ENCODE data around the gene NF2.

GRCh38 chr22:29638678-29639077 lies 35.2 kb downstream of the NF2 start:
- TF ChIP-seq POLR2AphosphoS5 (IDR thresholded peaks at IDR 0.05) (no peak), CTCF (IDR thresholded peaks at IDR 0.05) (no peak)
